ENCODE measurements around the gene OLIG1. TPM values are rescaled to one million over a fixed set of nuclear protein-coding genes. Genes with fewer than 3 reads are reported as not detected.

The OLIG1 gene
- total RNA-seq, 1 experiment from 2014 or later: not detected

GRCh38 chr21:33080376-33080775 lies 10.4 kb downstream of the OLIG1 start:
- no peaks in the 10 kb centered on the region for H3K4me1 Mint-ChIP-seq (ENCODE audit: low read depth, unreplicated experiment)
- no peaks in the 10 kb centered on the region for H3K27me3 Mint-ChIP-seq (ENCODE audit: insufficient read depth, unreplicated experiment)
- no peaks in the 10 kb centered on the region for H3K9me3 Mint-ChIP-seq (ENCODE audit: unreplicated experiment)
- Histone ChIP-seq H3K27me3 (replicated peaks; ENCODE audit: control insufficient read depth, insufficient read depth, low read length) (no peaks in the 10 kb centered on the region), H3K4me1 (peaks cover 6% of the 10 kb centered on the region; the same call in 1 of the 2 replicates), H3K9me3 (no peaks in the 10 kb centered on the region), H3K36me3 (ENCODE audit: control insufficient read depth, insufficient read depth, low read length) (no peaks in the 10 kb centered on the region), H3K4me3 (ENCODE audit: low read depth, low read length) (no peak overlapping the region)
- H3K27ac Mint-ChIP-seq (ENCODE audit: unreplicated experiment): no peak overlapping the region
- no peak overlapping the region for H3K4me3 Mint-ChIP-seq (ENCODE audit: unreplicated experiment)
- DNase-seq: no peak
- ChIA-PET CTCF (no interaction called here), POLR2A (no interaction called here)
- TF ChIP-seq, protein P1, sequence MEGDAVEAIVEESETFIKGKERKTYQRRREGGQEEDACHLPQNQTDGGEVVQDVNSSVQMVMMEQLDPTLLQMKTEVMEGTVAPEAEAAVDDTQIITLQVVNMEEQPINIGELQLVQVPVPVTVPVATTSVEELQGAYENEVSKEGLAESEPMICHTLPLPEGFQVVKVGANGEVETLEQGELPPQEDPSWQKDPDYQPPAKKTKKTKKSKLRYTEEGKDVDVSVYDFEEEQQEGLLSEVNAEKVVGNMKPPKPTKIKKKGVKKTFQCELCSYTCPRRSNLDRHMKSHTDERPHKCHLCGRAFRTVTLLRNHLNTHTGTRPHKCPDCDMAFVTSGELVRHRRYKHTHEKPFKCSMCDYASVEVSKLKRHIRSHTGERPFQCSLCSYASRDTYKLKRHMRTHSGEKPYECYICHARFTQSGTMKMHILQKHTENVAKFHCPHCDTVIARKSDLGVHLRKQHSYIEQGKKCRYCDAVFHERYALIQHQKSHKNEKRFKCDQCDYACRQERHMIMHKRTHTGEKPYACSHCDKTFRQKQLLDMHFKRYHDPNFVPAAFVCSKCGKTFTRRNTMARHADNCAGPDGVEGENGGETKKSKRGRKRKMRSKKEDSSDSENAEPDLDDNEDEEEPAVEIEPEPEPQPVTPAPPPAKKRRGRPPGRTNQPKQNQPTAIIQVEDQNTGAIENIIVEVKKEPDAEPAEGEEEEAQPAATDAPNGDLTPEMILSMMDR (IDR thresholded peaks at IDR 0.05; ENCODE audit: insufficient read depth in 1 of 2, low read depth in 1 of 2, low read length in 1 of 2, severe bottlenecking in 1 of 2, unreplicated experiment in 1 of 2): no peak
- intact Hi-C loops (cut with micrococcal nuclease; ENCODE audit: unreplicated experiment): no loop called here
- H3K36me3 Mint-ChIP-seq (ENCODE audit: insufficient read depth, unreplicated experiment): no peaks in the 10 kb centered on the region
- BruUV-seq (replicated peaks): no TSS peak

DNA sequence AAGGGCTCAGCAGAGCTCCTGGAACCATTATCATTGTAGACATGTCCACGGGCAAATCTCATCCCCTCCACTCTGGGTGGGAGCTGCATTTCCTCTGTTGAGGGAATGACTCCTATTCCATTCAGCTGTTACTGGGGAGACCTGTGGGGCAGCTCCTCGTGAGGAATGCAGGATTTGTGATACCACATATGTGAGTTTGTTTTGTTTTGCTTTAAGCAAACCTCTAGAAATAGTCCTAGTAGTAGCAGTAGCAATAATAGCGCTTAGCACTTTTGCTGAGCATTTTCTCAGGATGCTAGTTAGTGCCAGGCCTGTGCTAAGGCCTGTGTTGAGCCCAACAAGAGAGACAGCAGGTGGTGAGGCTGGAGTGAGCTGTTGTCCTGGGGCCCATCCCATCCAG lies 10.8 kb downstream of the OLIG1 start:
- H3K9me3 Mint-ChIP-seq (ENCODE audit: unreplicated experiment): no peaks in the 10 kb centered on the region
- TF ChIP-seq, protein P1 (IDR thresholded peaks at IDR 0.05; ENCODE audit: insufficient read depth in 1 of 2, low read depth in 1 of 2, low read length in 1 of 2, severe bottlenecking in 1 of 2, unreplicated experiment in 1 of 2): no peak
- Histone ChIP-seq H3K4me1 (peaks cover 2% of the 10 kb centered on the region; the same call in 1 of the 2 replicates), H3K4me3 (ENCODE audit: low read depth, low read length) (no peak overlapping the region), H3K9me3 (no peaks in the 10 kb centered on the region), H3K36me3 (ENCODE audit: control insufficient read depth, insufficient read depth, low read length) (no peaks in the 10 kb centered on the region), H3K27me3 (replicated peaks; ENCODE audit: control insufficient read depth, insufficient read depth, low read length) (no peaks in the 10 kb centered on the region)
- ChIA-PET CTCF (no interaction called here), POLR2A (no interaction called here)
- no peaks in the 10 kb centered on the region for H3K36me3 Mint-ChIP-seq (ENCODE audit: insufficient read depth, unreplicated experiment)
- no peak for DNase-seq
- BruUV-seq (replicated peaks): no TSS peak
- intact Hi-C loops (cut with micrococcal nuclease; ENCODE audit: unreplicated experiment): no loop called here
- H3K27me3 Mint-ChIP-seq (ENCODE audit: insufficient read depth, unreplicated experiment): no peaks in the 10 kb centered on the region
- no peak overlapping the region for H3K27ac Mint-ChIP-seq (ENCODE audit: unreplicated experiment)
- no peaks in the 10 kb centered on the region for H3K4me1 Mint-ChIP-seq (ENCODE audit: low read depth, unreplicated experiment)
- no peak overlapping the region for H3K4me3 Mint-ChIP-seq (ENCODE audit: unreplicated experiment)

DNA sequence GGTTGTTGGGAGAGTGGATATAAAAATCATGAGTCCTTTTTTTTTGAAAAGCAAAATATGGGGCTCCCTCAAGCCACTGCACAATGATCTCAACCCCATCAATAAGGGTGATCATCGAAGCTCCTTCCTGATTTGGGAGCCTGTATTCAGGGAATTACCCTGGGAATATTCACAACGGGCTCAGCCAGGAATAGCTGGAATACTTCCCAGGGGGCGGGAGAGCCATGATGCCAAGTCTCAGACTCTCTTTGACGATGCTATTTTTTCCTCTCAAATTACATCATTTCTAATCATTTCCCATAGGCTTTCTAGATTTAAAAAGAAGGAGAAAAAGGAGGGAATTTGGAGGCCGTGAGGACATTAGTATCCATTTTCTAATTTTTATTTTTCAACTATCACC lies 18.4 kb downstream of the OLIG1 start:
- Mint-ChIP-seq H3K27me3 (ENCODE audit: insufficient read depth, unreplicated experiment) (peaks cover 3% of the 10 kb centered on the region), H3K4me1 (ENCODE audit: low read depth, unreplicated experiment) (no peaks in the 10 kb centered on the region), H3K27ac (ENCODE audit: unreplicated experiment) (no peak overlapping the region), H3K36me3 (ENCODE audit: insufficient read depth, unreplicated experiment) (no peaks in the 10 kb centered on the region), H3K9me3 (ENCODE audit: unreplicated experiment) (no peaks in the 10 kb centered on the region), H3K4me3 (ENCODE audit: unreplicated experiment) (no peak overlapping the region)
- H3K36me3 ChIP-seq (ENCODE audit: control insufficient read depth, insufficient read depth, low read length): no peaks in the 10 kb centered on the region
- H3K27me3 ChIP-seq (replicated peaks; ENCODE audit: control insufficient read depth, insufficient read depth, low read length): no peaks in the 10 kb centered on the region
- POLR2A ChIA-PET: no interaction called here
- CTCF ChIA-PET: no interaction called here
- TF ChIP-seq, protein P1 (IDR thresholded peaks at IDR 0.05; ENCODE audit: insufficient read depth in 1 of 2, low read depth in 1 of 2, low read length in 1 of 2, severe bottlenecking in 1 of 2, unreplicated experiment in 1 of 2): no peak
- BruUV-seq (replicated peaks): no TSS peak
- no peaks in the 10 kb centered on the region for H3K4me1 ChIP-seq
- H3K4me3 ChIP-seq (ENCODE audit: low read depth, low read length): no peak overlapping the region
- H3K9me3 ChIP-seq: no peaks in the 10 kb centered on the region
- intact Hi-C loops (cut with micrococcal nuclease; ENCODE audit: unreplicated experiment): no loop called here
- no peak for DNase-seq
